Muscle layer of duodenum (tissue), 2 donors: Measurements from ENCODE around the gene MAP1LC3B.

ENCODE experiments used
- H3K27ac ChIP-seq: one replicate; pipeline ENCODE4 v1.7.0; 2013; ENCODE audit warnings: mild to moderate bottlenecking, low read length
- H3K27me3 ChIP-seq: one replicate; pipeline ENCODE4 v1.7.0; 2013; ENCODE audit warnings: low read depth, mild to moderate bottlenecking, control low read depth, low read length
- H3K36me3 ChIP-seq, 2 donors: one replicate each; pipeline ENCODE4 v1.7.0; 2013; ENCODE audit warnings: low read length in 2 of 2, control low read depth in 1 of 2, mild to moderate bottlenecking in 1 of 2; ENCODE audit not compliant: insufficient read depth in 2 of 2, control insufficient read depth in 1 of 2
- H3K4me1 ChIP-seq, 2 donors: one replicate each; pipeline ENCODE4 v1.7.0; 2013; ENCODE audit warnings: low read length in 2 of 2, mild to moderate bottlenecking in 2 of 2, control low read depth in 1 of 2, moderate library complexity in 1 of 2; ENCODE audit not compliant: insufficient read depth in 2 of 2, control insufficient read depth in 1 of 2
- H3K4me3 ChIP-seq, 2 donors: one replicate each; pipeline ENCODE4 v1.7.0; 2013; ENCODE audit warnings: low read length in 2 of 2, low read depth in 1 of 2, mild to moderate bottlenecking in 1 of 2
- H3K9me3 ChIP-seq, 2 donors: one replicate each; pipeline ENCODE4 v1.7.0; 2013; ENCODE audit warnings: low read length in 2 of 2, control low read depth in 1 of 2, mild to moderate bottlenecking in 1 of 2; ENCODE audit not compliant: control insufficient read depth in 1 of 2
- donor health status: healthy.

MAP1LC3B gene

GRCh38 chr16:87348616-87349157 lies 43.4 kb upstream of the MAP1LC3B start:
- Histone ChIP-seq H3K27ac (no peak overlapping the region), H3K36me3 (peaks cover 7 to 23% of the 10 kb centered on the region in 2 donors), H3K27me3 (no peaks in the 10 kb centered on the region)

GRCh38 chr16:87350031-87350430 lies 42.1 kb upstream of the MAP1LC3B start:
- H3K27me3 ChIP-seq, result no peaks in the 10 kb centered on the region
- no peaks in the 10 kb centered on the region for H3K9me3 ChIP-seq
- no peaks in the 10 kb centered on the region for H3K4me1 ChIP-seq
- no peak overlapping the region for H3K4me3 ChIP-seq
- no peak overlapping the region for H3K27ac ChIP-seq
- H3K36me3 ChIP-seq, result peaks cover 7 to 18% of the 10 kb centered on the region in 2 donors

More at GRCh38 chr16:87348616-87349157, 43.4 kb upstream of the MAP1LC3B start:
- Histone ChIP-seq H3K4me3 (no peak overlapping the region), H3K9me3 (no peaks in the 10 kb centered on the region), H3K4me1 (no peaks in the 10 kb centered on the region)

- no peak overlapping the region for H3K27ac ChIP-seq
- no peaks in the 10 kb centered on the region for H3K27me3 ChIP-seq
- H3K9me3 ChIP-seq, result no peaks in the 10 kb centered on the region
- H3K36me3 ChIP-seq, result peaks cover 7 to 18% of the 10 kb centered on the region in 2 donors
- H3K4me3 ChIP-seq, result no peak overlapping the region
- H3K4me1 ChIP-seq, result no peaks in the 10 kb centered on the region
These were observed 41.3 kb upstream of the MAP1LC3B start for GRCh38 chr16:87350681-87351319.

- Histone ChIP-seq H3K4me1 (no peaks in the 10 kb centered on the region), H3K36me3 (peaks cover 9 to 21% of the 10 kb centered on the region in 2 donors), H3K27me3 (no peaks in the 10 kb centered on the region), H3K4me3 (no peak overlapping the region), H3K9me3 (no peaks in the 10 kb centered on the region), H3K27ac (no peak overlapping the region)
These were observed 40.8 kb upstream of the MAP1LC3B start for GRCh38 chr16:87351320-87351698.

GRCh38 chr16:87352818-87353217 lies 39.3 kb upstream of the MAP1LC3B start:
- Histone ChIP-seq H3K27me3 (no peaks in the 10 kb centered on the region), H3K9me3 (no peaks in the 10 kb centered on the region), H3K27ac (no peak overlapping the region), H3K4me3 (no peak overlapping the region), H3K4me1 (no peaks in the 10 kb centered on the region), H3K36me3 (peaks cover 5 to 20% of the 10 kb centered on the region in 2 donors)

GRCh38 chr16:87353613-87354012 lies 38.5 kb upstream of the MAP1LC3B start:
- Histone ChIP-seq H3K27me3 (no peaks in the 10 kb centered on the region), H3K36me3 (peaks cover 12 to 25% of the 10 kb centered on the region in 2 donors), H3K9me3 (no peaks in the 10 kb centered on the region), H3K4me3 (no peak overlapping the region), H3K27ac (no peak overlapping the region), H3K4me1 (no peaks in the 10 kb centered on the region)

- Histone ChIP-seq H3K9me3 (no peaks in the 10 kb centered on the region), H3K4me1 (no peaks in the 10 kb centered on the region), H3K36me3 (peaks cover 32 to 43% of the 10 kb centered on the region in 2 donors), H3K4me3 (no peak overlapping the region), H3K27me3 (no peaks in the 10 kb centered on the region), H3K27ac (no peak overlapping the region)
These were observed 35.7 kb upstream of the MAP1LC3B start for GRCh38 chr16:87356491-87356853.

GRCh38 chr16:87358250-87358649 lies 33.9 kb upstream of the MAP1LC3B start:
- Histone ChIP-seq H3K4me3 (no peak overlapping the region), H3K9me3 (no peaks in the 10 kb centered on the region), H3K36me3 (peaks cover 37 to 47% of the 10 kb centered on the region in 2 donors), H3K27me3 (no peaks in the 10 kb centered on the region), H3K4me1 (peaks cover 0 to 10% of the 10 kb centered on the region in 2 donors), H3K27ac (no peak overlapping the region)

- no peak overlapping the region for H3K27ac ChIP-seq
- peaks cover 37 to 44% of the 10 kb centered on the region in 2 donors for H3K36me3 ChIP-seq
- peaks cover 4 to 14% of the 10 kb centered on the region in 2 donors for H3K4me1 ChIP-seq
- H3K9me3 ChIP-seq, result no peaks in the 10 kb centered on the region
- H3K27me3 ChIP-seq, result no peaks in the 10 kb centered on the region
- H3K4me3 ChIP-seq, result no peak overlapping the region
These were observed 33.4 kb upstream of the MAP1LC3B start for GRCh38 chr16:87358696-87359095.

GRCh38 chr16:87359121-87359520 lies 33.0 kb upstream of the MAP1LC3B start:
- peaks cover 37 to 43% of the 10 kb centered on the region in 2 donors for H3K36me3 ChIP-seq

GRCh38 chr16:87360862-87361610 lies 31.1 kb upstream of the MAP1LC3B start:
- H3K27me3 ChIP-seq, result no peaks in the 10 kb centered on the region
- peaks cover 13 to 24% of the 10 kb centered on the region in 2 donors for H3K4me1 ChIP-seq
- H3K9me3 ChIP-seq, result no peaks in the 10 kb centered on the region
- H3K4me3 ChIP-seq, result no peak overlapping the region
- H3K36me3 ChIP-seq, result peaks cover 37 to 43% of the 10 kb centered on the region in 2 donors
- no peak overlapping the region for H3K27ac ChIP-seq

More at GRCh38 chr16:87359121-87359520, 33.0 kb upstream of the MAP1LC3B start:
- H3K4me3 ChIP-seq, result no peak overlapping the region
- H3K27me3 ChIP-seq, result no peaks in the 10 kb centered on the region
- H3K4me1 ChIP-seq, result peaks cover 9 to 18% of the 10 kb centered on the region in 2 donors
- no peak overlapping the region for H3K27ac ChIP-seq
- no peaks in the 10 kb centered on the region for H3K9me3 ChIP-seq
